ENCODE data around the gene KHNYN. TPM values are rescaled to one million over a fixed set of nuclear protein-coding genes. Genes with fewer than 3 reads are reported as not detected.

The KHNYN gene
- total RNA-seq, 2 donors from 2014 or later = 46.2 to 46.6 TPM

DNA sequence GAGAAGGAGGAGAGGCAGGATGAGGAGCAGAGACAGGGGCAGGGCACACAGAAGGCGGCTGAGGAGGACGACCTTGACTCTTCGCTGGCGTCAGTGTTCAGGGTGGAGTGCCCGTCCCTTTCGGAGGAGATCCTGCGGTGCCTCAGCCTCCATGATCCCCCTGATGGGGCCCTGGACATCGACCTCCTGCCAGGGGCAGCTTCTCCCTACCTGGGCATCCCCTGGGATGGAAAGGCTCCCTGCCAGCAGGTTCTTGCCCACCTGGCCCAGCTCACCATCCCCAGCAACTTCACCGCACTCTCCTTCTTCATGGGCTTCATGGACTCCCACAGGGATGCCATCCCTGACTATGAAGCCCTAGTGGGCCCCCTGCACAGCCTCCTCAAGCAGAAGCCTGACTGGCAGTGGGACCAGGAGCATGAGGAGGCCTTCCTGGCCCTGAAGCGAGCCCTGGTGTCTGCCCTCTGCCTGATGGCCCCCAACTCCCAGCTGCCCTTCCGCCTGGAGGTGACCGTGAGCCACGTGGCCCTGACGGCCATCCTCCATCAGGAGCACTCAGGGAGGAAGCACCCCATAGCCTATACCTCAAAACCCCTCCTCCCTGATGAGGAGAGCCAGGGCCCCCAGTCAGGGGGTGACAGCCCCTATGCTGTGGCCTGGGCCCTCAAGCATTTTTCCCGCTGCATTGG, 14.9 kb upstream of the KHNYN start:
- no peak overlapping the region for H3K4me3 ChIP-seq (ENCODE audit: low read length)
- 89 to 94% methylated on average over 3 to 15 of the region's 15 CpGs for WGBS, 2 experiments (ENCODE audit: insufficient coverage in 1 of 2, insufficient read length in 1 of 2)
- Mint-ChIP-seq H3K36me3 (ENCODE audit: low read depth) (peaks cover 12% of the 10 kb centered on the region), H3K27me3 (ENCODE audit: insufficient read depth) (peaks cover 15% of the 10 kb centered on the region), H3K27ac (no peak overlapping the region), H3K9me3 (no peaks in the 10 kb centered on the region), H3K4me3 (no peak overlapping the region), H3K4me1 (no peaks in the 10 kb centered on the region)
- no peaks in the 10 kb centered on the region for H3K9me3 ChIP-seq (ENCODE audit: control insufficient read depth, low read length)
- TF ChIP-seq CTCF (conservative IDR thresholded peaks at IDR 0.05) = no peak
- H3K27ac ChIP-seq (ENCODE audit: low read depth, low read length) = no peak overlapping the region
- H3K27me3 ChIP-seq (ENCODE audit: control insufficient read depth, insufficient read depth, low read length, poor library complexity, severe bottlenecking) = peaks cover 15% of the 10 kb centered on the region
- no peaks in the 10 kb centered on the region for H3K36me3 ChIP-seq (ENCODE audit: control insufficient read depth, insufficient read depth, low read length)
- no peaks in the 10 kb centered on the region for H3K4me1 ChIP-seq (ENCODE audit: control insufficient read depth, insufficient read depth, low read length)
- DNase-seq = no peak
- no peak overlapping the region for H3K9ac ChIP-seq (ENCODE audit: extremely low read depth, low read length, poor library complexity, severe bottlenecking)

- H3K4me1 Mint-ChIP-seq = no peaks in the 10 kb centered on the region
- H3K4me3 Mint-ChIP-seq = no peak overlapping the region
- no peak for TF ChIP-seq CTCF (conservative IDR thresholded peaks at IDR 0.05)
- H3K27me3 Mint-ChIP-seq (ENCODE audit: insufficient read depth) = peaks cover 15% of the 10 kb centered on the region
- Histone ChIP-seq H3K4me3 (ENCODE audit: low read length) (no peak overlapping the region), H3K36me3 (ENCODE audit: control insufficient read depth, insufficient read depth, low read length) (no peaks in the 10 kb centered on the region), H3K9me3 (ENCODE audit: control insufficient read depth, low read length) (no peaks in the 10 kb centered on the region), H3K27ac (ENCODE audit: low read depth, low read length) (no peak overlapping the region), H3K4me1 (ENCODE audit: control insufficient read depth, insufficient read depth, low read length) (no peaks in the 10 kb centered on the region), H3K27me3 (ENCODE audit: control insufficient read depth, insufficient read depth, low read length, poor library complexity, severe bottlenecking) (peaks cover 23% of the 10 kb centered on the region), H3K9ac (ENCODE audit: extremely low read depth, low read length, poor library complexity, severe bottlenecking) (no peak overlapping the region)
- H3K36me3 Mint-ChIP-seq (ENCODE audit: low read depth) = peaks cover 12% of the 10 kb centered on the region
- DNase-seq = no peak
- H3K27ac Mint-ChIP-seq = no peak overlapping the region
- 91 to 95% methylated on average over 20 to 25 of the region's 25 CpGs for WGBS, 2 experiments (ENCODE audit: insufficient coverage in 1 of 2, insufficient read length in 1 of 2)
- no peaks in the 10 kb centered on the region for H3K9me3 Mint-ChIP-seq
These were observed 14.1 kb upstream of the KHNYN start for GRCh38 chr14:24415421-24416253.

- no peak overlapping the region for H3K9ac ChIP-seq (ENCODE audit: extremely low read depth, low read length, poor library complexity, severe bottlenecking)
- TF ChIP-seq CTCF (conservative IDR thresholded peaks at IDR 0.05) = no peak
- no peaks in the 10 kb centered on the region for H3K4me1 ChIP-seq (ENCODE audit: control insufficient read depth, insufficient read depth, low read length)
- no peaks in the 10 kb centered on the region for H3K36me3 ChIP-seq (ENCODE audit: control insufficient read depth, insufficient read depth, low read length)
- H3K9me3 ChIP-seq (ENCODE audit: control insufficient read depth, low read length) = no peaks in the 10 kb centered on the region
- DNase-seq = no peak
- peaks cover 12% of the 10 kb centered on the region for H3K36me3 Mint-ChIP-seq (ENCODE audit: low read depth)
- H3K4me3 Mint-ChIP-seq = no peak overlapping the region
- 93 to 95% methylated on average over 11 to 19 of the region's 19 CpGs for WGBS, 2 experiments (ENCODE audit: insufficient coverage in 1 of 2, insufficient read length in 1 of 2)
- no peak overlapping the region for H3K27ac Mint-ChIP-seq
- H3K27ac ChIP-seq (ENCODE audit: low read depth, low read length) = no peak overlapping the region
- H3K4me3 ChIP-seq (ENCODE audit: low read length) = no peak overlapping the region
- no peaks in the 10 kb centered on the region for H3K4me1 Mint-ChIP-seq
- no peaks in the 10 kb centered on the region for H3K9me3 Mint-ChIP-seq
- peaks cover 15% of the 10 kb centered on the region for H3K27me3 Mint-ChIP-seq (ENCODE audit: insufficient read depth)
- peaks cover 23% of the 10 kb centered on the region for H3K27me3 ChIP-seq (ENCODE audit: control insufficient read depth, insufficient read depth, low read length, poor library complexity, severe bottlenecking)
These were observed 13.4 kb upstream of the KHNYN start for GRCh38 chr14:24416254-24416931.

Data from endodermal cell (in vitro differentiated cells).